Measurements from ENCODE around the gene SNRPF. TPM values are rescaled to one million over a fixed set of nuclear protein-coding genes. Genes with fewer than 3 reads are reported as not detected.
"Not testable (repeated sequence)": the region's sequence is repeated elsewhere in the genome, so short reads cannot be mapped to it uniquely, and the experiment has no call there.

The SNRPF gene
- total RNA-seq (2021) (57.7 and 71.4 TPM in 2 replicates), Bru-seq, nascent RNA (percentile 92 among the genes with signal in this experiment), BruChase-seq, experiment 1, labeled RNA remaining after a 2-hour chase (percentile 79 among the genes with signal in this experiment), BruChase-seq, experiment 2, labeled RNA remaining after a 6-hour chase (percentile 67 among the genes with signal in this experiment)
- long read RNA-seq, transcript SNRPF-201 (4 exons, 1,389 nt), result major isoform, 163 of 223 reads
- long read RNA-seq, partial matches to known transcripts, result 55 of 223 reads
- long read RNA-seq, other reads (novel, unspliced or antisense), result 4 of 223 reads

DNA sequence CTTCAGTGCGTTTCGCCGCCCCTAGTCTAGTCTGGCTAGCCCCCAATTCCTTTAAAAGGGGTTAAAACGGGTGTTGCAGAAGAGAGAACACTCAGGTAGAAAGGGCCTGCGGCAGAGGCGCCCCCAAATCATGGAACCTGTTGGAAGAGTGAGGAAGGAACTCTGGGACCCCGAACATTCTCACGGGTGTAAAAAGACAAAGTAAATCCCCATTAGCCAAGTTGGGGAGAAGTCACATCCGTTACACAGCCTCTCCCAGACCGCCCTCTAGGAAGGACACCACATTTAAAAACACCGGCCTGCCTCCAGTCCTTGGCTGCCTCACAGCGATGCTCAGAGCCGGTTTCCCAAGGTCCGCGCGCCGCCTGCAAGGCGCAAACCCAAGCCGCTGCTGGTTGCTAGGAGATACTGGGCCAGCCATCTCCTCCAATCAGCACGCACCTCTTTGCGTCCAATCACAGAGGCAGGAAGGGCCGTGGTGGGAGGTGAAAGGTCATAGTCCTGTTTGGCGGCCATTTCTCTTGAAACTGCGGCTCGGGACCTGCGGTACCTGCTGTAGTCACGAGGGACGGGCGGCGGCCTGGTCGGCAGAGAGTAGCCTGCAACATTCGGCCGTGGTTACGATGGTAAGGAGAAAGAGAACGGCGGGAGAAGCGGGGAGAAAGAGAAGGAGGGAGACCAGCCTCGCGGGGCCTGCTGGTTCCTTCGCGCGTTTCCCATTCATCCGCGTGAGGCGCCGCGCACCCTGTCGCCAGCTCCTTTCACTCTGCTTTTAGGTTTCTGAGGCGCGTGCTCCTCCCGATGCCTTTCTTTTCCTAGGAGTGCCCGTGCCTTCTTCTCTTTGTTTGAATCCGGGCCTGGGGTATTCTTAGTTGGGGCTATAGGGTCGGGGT, at the start of gene SNRPF:
Gene SNRPF (plus strand): TSS at position 502 of the 893 bp plus-strand sequence. CDS start 122 bp downstream, at position 624.
- Histone ChIP-seq H3K36me3 (ENCODE audit: insufficient read depth, low read length, poor library complexity, severe bottlenecking) (peaks cover 33% of the 10 kb centered on the region), H3K27ac (ENCODE audit: low read depth, low read length, poor library complexity, severe bottlenecking) (peak within 1 kb of the TSS; percentile 87), H3K4me3 (ENCODE audit: low read depth, low read length, poor library complexity, severe bottlenecking) (peak within 1 kb of the TSS; percentile 80), H3K4me1 (ENCODE audit: insufficient read depth, low read length, poor library complexity, severe bottlenecking) (peaks cover 7% of the 10 kb centered on the region), H3K27me3 (replicated peaks; ENCODE audit: insufficient read depth, low read depth, low read length, poor library complexity) (no peaks in the 10 kb centered on the region), H3K9me3 (ENCODE audit: low read depth, low read length, poor library complexity, severe bottlenecking) (peaks cover 8% of the 10 kb centered on the region)
- peak; percentile 98 for DNase-seq (ENCODE audit: low spot score)
- POLR2A ChIA-PET (ENCODE audit: low non-redundant PET), result no interaction called here
- no TSS peak for BruUV-seq (replicated peaks)
- intact Hi-C loops (cut with micrococcal nuclease; ENCODE audit: unreplicated experiment), result no loop called here
- no peak for TF ChIP-seq EZH2 (IDR thresholded peaks at IDR 0.05; ENCODE audit: borderline replicate concordance, low read depth, low read length, poor library complexity, severe bottlenecking)
- TF ChIP-seq, protein P1, sequence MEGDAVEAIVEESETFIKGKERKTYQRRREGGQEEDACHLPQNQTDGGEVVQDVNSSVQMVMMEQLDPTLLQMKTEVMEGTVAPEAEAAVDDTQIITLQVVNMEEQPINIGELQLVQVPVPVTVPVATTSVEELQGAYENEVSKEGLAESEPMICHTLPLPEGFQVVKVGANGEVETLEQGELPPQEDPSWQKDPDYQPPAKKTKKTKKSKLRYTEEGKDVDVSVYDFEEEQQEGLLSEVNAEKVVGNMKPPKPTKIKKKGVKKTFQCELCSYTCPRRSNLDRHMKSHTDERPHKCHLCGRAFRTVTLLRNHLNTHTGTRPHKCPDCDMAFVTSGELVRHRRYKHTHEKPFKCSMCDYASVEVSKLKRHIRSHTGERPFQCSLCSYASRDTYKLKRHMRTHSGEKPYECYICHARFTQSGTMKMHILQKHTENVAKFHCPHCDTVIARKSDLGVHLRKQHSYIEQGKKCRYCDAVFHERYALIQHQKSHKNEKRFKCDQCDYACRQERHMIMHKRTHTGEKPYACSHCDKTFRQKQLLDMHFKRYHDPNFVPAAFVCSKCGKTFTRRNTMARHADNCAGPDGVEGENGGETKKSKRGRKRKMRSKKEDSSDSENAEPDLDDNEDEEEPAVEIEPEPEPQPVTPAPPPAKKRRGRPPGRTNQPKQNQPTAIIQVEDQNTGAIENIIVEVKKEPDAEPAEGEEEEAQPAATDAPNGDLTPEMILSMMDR (conservative IDR thresholded peaks at IDR 0.05; ENCODE audit: low read depth, low read length), result no peak; the same call in 1 of the 2 replicates
- CTCF ChIA-PET, result no interaction called here

DNA sequence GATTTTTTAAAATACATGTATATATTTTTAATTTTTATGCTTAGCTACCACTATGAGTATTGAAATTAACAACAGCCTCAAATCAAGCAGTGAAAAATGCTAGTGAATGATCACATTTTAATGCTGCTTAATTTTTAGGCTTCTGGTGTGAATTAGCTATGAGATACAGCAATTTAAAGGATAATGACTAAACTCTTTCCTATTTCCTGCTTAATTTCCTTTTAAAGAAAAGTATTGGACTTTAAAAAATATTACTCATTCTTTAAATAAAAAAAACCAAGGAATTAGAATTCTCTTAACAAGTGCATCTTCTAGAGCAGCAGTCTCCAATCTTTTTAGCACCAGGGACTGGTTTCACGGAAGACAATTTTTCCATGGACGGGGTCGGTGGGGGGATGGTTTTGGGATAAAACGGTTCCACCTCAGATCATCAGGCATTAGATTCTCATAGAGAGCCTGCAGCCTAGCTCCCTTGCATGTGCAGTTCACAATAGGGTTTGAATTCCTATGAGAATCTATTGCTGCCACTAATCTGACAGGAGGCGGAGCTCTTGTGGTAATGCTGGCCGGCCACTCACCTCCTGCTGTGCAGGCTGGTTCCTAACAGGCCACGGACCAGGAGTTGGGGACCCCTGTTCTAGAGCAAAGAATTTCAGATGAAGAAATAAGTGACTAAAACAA, 49.6 kb upstream of the SNRPF start:
- no TSS peak for BruUV-seq (replicated peaks)
- Histone ChIP-seq H3K4me3 (ENCODE audit: low read depth, low read length, poor library complexity, severe bottlenecking) (no peak overlapping the region), H3K36me3 (ENCODE audit: insufficient read depth, low read length, poor library complexity, severe bottlenecking) (peaks cover 10% of the 10 kb centered on the region), H3K9me3 (ENCODE audit: low read depth, low read length, poor library complexity, severe bottlenecking) (peaks cover 8% of the 10 kb centered on the region), H3K4me1 (ENCODE audit: insufficient read depth, low read length, poor library complexity, severe bottlenecking) (peaks cover 6% of the 10 kb centered on the region), H3K27ac (ENCODE audit: low read depth, low read length, poor library complexity, severe bottlenecking) (no peak overlapping the region), H3K27me3 (replicated peaks; ENCODE audit: insufficient read depth, low read depth, low read length, poor library complexity) (no peaks in the 10 kb centered on the region)
- intact Hi-C loops (cut with micrococcal nuclease; ENCODE audit: unreplicated experiment), result no loop called here
- POLR2A ChIA-PET (ENCODE audit: low non-redundant PET), result no interaction called here
- peak; percentile 57 for DNase-seq (ENCODE audit: low spot score)
- CTCF ChIA-PET, result no interaction called here
- TF ChIP-seq EZH2 (IDR thresholded peaks at IDR 0.05; ENCODE audit: borderline replicate concordance, low read depth, low read length, poor library complexity, severe bottlenecking), result no peak
- TF ChIP-seq, protein P1 (conservative IDR thresholded peaks at IDR 0.05; ENCODE audit: low read depth, low read length), result no peak

DNA sequence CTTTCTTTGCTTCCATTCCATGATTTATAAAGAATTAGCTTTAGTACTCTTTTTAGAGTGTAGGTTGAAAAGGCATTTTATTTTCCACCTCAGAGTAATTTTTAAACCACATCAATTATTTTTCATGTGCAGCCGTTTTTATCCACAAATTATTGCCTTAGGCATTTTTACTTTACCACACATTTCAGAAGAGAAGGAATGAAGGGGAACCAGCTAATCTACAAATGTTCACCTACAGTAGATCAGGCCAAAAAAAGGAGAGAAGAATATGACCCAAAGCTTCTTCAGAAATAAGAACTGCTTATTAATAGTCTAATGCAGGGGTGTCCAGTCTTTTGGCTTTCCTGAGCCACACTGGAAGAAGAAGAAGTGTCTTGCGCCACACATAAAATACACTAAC, 48.3 kb upstream of the SNRPF start:
- DNase-seq (ENCODE audit: low spot score), result no peak
- intact Hi-C loops (cut with micrococcal nuclease; ENCODE audit: unreplicated experiment), result no loop called here
- BruUV-seq (replicated peaks), result no TSS peak

DNA sequence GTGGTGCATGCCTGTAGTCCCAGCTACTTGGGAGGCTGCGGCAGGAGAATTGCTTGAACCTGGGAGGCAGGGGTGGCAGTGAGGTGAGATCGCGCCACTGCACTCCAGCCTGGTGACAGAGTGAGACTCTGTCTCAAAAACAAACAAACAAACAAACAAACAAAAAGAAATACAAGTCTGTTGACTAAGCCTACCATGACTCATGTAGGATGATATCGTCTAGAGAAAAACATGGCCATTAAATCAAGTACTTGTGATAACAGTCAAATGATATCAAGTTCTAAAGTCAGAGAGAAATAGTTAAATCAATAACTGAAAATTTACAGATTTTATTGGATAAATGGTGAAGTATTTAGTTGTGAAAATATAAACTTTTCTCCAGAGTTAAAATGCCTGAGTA, 46.6 kb upstream of the SNRPF start:
- CTCF ChIA-PET; POLR2A ChIA-PET (ENCODE audit: low non-redundant PET): not testable (repeated sequence)

More for the DNA sequence above, 48.3 kb upstream of the SNRPF start:
- H3K27ac ChIP-seq (ENCODE audit: low read depth, low read length, poor library complexity, severe bottlenecking), result no peak overlapping the region
- TF ChIP-seq, protein P1 (conservative IDR thresholded peaks at IDR 0.05; ENCODE audit: low read depth, low read length), result no peak
- TF ChIP-seq EZH2 (IDR thresholded peaks at IDR 0.05; ENCODE audit: borderline replicate concordance, low read depth, low read length, poor library complexity, severe bottlenecking), result no peak
- peaks cover 7% of the 10 kb centered on the region for H3K36me3 ChIP-seq (ENCODE audit: insufficient read depth, low read length, poor library complexity, severe bottlenecking)
- CTCF ChIA-PET, result interaction anchor here (0.6 kb wide), 1 partner anchor 149 kb away, joined by 4 read pairs; no protein-coding TSS in a partner anchor
- H3K4me1 ChIP-seq (ENCODE audit: insufficient read depth, low read length, poor library complexity, severe bottlenecking), result peaks cover 6% of the 10 kb centered on the region
- no peaks in the 10 kb centered on the region for H3K27me3 ChIP-seq (replicated peaks; ENCODE audit: insufficient read depth, low read depth, low read length, poor library complexity)
- POLR2A ChIA-PET (ENCODE audit: low non-redundant PET), result no interaction called here
- peaks cover 8% of the 10 kb centered on the region for H3K9me3 ChIP-seq (ENCODE audit: low read depth, low read length, poor library complexity, severe bottlenecking)
- no peak overlapping the region for H3K4me3 ChIP-seq (ENCODE audit: low read depth, low read length, poor library complexity, severe bottlenecking)

More for the DNA sequence above, 46.6 kb upstream of the SNRPF start:
- intact Hi-C loops (cut with micrococcal nuclease; ENCODE audit: unreplicated experiment); H3K27me3 ChIP-seq (replicated peaks; ENCODE audit: insufficient read depth, low read depth, low read length, poor library complexity); DNase-seq (ENCODE audit: low spot score); H3K4me1 ChIP-seq (ENCODE audit: insufficient read depth, low read length, poor library complexity, severe bottlenecking); H3K27ac ChIP-seq (ENCODE audit: low read depth, low read length, poor library complexity, severe bottlenecking); BruUV-seq (replicated peaks); H3K4me3 ChIP-seq (ENCODE audit: low read depth, low read length, poor library complexity, severe bottlenecking); H3K9me3 ChIP-seq (ENCODE audit: low read depth, low read length, poor library complexity, severe bottlenecking); H3K36me3 ChIP-seq (ENCODE audit: insufficient read depth, low read length, poor library complexity, severe bottlenecking): not testable (repeated sequence)

All from A673 (cell line).